GM12865 (cell line): ENCODE data around the gene C15orf61.

ENCODE experiments used
- DNase-seq: peaks from one replicate; pipeline ENCODE4 v3.0.0; 2010; ENCODE audit warnings: low read depth
- H3K4me3 ChIP-seq: 2 replicates; pipeline ENCODE4 v1.5.1; 2011; ENCODE audit warnings: mild to moderate bottlenecking, low read depth, low read length, control low read depth
- TF ChIP-seq, protein P1 (sequence below): IDR thresholded peaks from 2 replicates; pipeline ENCODE4 v1.5.1; 2011; ENCODE audit warnings: low read length, control low read depth, low read depth, inconsistent platforms; ENCODE audit not compliant: insufficient read depth; ENCODE audit errors: missing control alignments

The C15orf61 gene

DNA sequence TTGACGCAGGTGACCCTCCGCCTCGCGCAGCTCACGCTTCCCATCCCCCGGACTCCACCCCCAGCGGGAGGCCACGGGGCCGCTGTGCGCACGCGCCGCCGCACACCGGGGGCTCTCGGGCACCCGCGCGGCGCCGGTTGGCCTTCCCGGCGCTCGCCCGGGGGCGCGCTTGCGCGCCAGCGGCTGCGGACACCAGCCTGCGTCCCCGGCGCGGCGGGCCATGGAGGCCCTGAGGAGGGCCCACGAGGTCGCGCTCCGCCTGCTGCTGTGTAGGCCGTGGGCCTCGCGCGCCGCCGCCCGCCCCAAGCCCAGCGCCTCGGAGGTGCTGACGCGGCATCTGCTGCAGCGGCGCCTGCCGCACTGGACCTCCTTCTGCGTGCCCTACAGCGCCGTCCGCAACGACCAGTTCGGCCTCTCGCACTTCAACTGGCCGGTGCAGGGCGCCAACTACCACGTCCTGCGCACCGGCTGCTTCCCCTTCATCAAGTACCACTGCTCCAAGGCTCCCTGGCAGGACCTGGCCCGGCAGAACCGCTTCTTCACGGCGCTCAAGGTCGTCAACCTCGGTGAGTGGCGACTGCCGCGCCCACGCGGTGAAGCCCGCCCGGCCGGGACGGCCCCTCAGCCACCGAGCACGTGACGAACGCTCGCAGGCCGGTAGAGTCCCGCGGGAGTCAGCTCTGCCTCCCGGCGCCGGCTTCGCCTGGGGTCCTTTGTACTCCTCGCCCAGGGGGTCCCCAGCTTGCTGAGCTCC lies at the start of gene C15orf61:
Gene C15orf61 (plus strand): TSS at position 103 of the 754 bp plus-strand sequence. CDS start 118 bp downstream, at position 221.
- peak; percentile 94 for DNase-seq
- TF ChIP-seq, protein P1, sequence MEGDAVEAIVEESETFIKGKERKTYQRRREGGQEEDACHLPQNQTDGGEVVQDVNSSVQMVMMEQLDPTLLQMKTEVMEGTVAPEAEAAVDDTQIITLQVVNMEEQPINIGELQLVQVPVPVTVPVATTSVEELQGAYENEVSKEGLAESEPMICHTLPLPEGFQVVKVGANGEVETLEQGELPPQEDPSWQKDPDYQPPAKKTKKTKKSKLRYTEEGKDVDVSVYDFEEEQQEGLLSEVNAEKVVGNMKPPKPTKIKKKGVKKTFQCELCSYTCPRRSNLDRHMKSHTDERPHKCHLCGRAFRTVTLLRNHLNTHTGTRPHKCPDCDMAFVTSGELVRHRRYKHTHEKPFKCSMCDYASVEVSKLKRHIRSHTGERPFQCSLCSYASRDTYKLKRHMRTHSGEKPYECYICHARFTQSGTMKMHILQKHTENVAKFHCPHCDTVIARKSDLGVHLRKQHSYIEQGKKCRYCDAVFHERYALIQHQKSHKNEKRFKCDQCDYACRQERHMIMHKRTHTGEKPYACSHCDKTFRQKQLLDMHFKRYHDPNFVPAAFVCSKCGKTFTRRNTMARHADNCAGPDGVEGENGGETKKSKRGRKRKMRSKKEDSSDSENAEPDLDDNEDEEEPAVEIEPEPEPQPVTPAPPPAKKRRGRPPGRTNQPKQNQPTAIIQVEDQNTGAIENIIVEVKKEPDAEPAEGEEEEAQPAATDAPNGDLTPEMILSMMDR: no peak
- peak within 1 kb of the TSS; percentile 88 for H3K4me3 ChIP-seq

DNA sequence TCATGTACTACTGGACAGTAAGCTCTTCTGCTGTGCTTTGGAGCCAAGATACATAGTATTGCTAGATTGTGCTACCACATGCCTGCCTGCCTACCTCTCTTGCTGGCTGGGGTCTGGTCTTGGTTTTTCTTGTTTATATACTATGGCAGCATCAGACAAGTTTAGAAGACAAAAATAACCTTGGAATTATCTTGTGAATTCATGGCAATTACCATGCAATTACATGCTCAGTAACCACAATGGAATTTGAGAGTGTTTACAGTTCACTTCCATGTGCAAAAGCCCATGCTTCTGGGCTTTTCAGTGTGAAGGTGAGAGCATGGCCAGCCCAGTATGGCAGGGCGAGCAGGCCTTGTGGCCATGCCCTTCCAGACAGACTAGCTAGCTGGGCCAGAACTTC lies 48.0 kb upstream of the C15orf61 start:
- TF ChIP-seq, protein P1: no peak
- H3K4me3 ChIP-seq: no peak overlapping the region
- DNase-seq: no peak

DNA sequence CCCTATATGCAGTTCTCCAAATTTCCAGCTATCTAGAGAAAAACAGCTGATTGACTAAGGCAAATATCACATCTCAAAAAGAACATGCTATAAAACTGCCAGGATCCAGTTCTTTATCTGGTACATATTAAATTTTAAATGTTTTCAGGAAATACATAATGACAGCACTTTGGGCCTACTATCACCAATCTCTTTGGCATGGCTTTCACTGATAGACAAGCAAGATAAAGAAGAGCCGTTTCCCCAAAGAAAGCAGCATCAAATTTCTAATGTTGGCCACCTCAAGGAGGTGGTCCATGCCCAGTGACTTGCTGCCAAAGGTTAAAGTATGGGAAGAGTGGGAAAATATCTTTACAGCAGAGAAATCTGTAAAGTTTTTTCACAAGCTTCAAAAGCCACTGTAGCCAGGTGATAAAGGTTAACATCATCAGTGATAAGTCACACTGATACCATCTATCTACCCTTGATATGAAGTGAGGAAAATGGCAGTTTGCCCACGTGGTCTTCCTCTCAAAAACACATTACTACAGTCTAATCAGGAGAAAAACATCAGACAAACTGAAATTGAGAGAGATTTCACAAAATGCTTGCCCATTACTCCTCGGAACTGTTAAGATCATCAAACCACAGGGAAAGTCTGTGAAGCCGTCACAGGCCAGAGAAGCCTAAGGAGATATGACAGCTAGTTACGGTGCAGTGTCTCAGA lies 46.4 kb upstream of the C15orf61 start:
- no peak for DNase-seq
- H3K4me3 ChIP-seq: no peak overlapping the region
- TF ChIP-seq, protein P1: no peak

DNA sequence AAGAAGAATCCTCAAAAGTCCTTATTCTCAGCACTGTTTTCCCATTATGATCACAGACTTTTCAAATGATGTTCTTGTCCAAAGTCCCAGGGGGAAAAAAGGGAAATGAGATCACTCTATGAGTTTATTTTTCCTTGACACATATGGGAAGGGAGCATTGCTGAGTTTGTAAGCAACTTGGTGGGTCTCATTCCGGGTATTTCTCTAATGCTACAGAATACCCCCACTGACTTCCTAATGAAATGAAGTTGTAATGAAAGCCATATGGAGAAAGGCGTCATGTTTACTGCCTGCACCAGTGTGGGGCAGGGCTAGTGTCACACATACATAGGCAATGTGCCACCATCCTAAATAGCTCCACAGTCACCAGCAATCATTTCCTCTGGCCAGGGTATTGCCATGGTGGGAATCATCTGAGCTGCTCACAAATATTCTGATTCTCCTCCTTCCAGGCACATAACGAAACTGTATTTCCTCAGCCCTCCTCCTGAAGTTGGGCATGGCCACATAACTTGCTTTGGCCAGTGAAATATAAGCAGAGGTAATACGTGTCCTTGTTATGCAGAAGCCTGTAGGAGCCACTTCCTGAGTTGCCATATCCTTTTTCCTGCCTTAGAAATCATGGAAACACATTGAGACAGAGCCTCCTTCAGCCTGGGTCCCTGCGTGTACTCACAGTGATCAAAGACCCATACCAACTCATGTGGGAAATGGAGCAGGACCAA lies 41.0 kb upstream of the C15orf61 start:
- H3K4me3 ChIP-seq: no peak overlapping the region
- DNase-seq: no peak
- TF ChIP-seq, protein P1: no peak

DNA sequence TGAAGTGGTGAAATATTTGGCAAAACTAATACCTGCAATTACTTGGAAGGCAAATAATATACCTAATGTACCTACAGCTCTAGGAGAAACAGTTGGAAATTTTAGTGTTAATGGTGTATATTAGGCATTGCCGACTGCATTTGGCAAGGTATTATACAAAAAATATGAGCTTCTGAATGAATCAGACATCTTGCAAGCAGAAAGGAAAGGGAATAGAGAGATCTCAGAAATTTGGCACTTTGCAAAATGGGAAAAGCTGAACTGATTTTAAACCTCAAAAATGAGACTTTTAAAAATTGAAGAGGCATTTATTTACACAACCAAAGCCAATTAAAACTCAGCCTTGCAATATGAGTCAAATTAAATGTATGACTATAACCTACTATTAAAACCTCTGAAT lies 40.2 kb upstream of the C15orf61 start:
- no peak for DNase-seq
- no peak overlapping the region for H3K4me3 ChIP-seq
- TF ChIP-seq, protein P1: no peak

DNA sequence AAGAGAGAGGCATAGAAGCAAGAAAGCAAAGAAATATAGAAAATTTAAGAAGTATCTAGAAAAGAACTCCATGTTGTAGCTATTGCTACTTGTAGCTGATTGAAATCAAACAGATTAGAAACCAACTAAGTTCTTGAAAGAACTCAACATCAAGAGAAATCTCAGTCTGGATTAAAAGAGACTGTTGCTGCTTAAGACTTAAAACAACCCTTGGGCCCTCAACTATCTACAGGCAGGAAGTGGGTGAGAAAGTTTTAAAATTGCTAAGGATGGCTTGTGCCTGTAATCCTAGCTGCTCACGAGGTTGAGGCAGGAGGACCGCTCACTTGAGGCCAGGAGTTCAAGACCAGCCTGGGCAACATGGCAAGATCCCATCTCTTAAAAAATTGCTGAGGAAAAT lies 39.3 kb upstream of the C15orf61 start:
- TF ChIP-seq, protein P1: no peak

More for the DNA sequence above, 39.3 kb upstream of the C15orf61 start:
- H3K4me3 ChIP-seq: no peak overlapping the region
- no peak for DNase-seq
